GM23338 (cell line): ENCODE results near the gene HRAS. TPM values are rescaled to one million over a fixed set of nuclear protein-coding genes. Genes with fewer than 3 reads are reported as not detected.

ENCODE experiments used
- ATAC-seq: fragments of 200-7000 bp; cut with Tn5 transposase; 3 replicates; pipeline ENCODE4 v1.9.1; 2020
- DNase-seq: peaks from one replicate; pipeline ENCODE4 v3.0.0-alpha.2; 2015; ENCODE audit warnings: low spot score
- H2AFZ ChIP-seq: fragments of 200-600 bp; sonication (generic); 2 replicates; pipeline ENCODE4 v1.8.0; 2016; ENCODE audit warnings: antibody characterized with exemption, mild to moderate bottlenecking, moderate library complexity
- H3F3A ChIP-seq: fragments of 200-600 bp; sonication (generic); replicated peaks from 2 replicates; pipeline ENCODE4 v1.8.0; 2017; ENCODE audit warnings: antibody characterized with exemption, mixed run types, low read depth
- H3K27ac ChIP-seq: fragments of 200-600 bp; sonication (generic); 2 replicates; pipeline ENCODE4 v1.6.1; 2016; ENCODE audit warnings: low read depth
- H3K27me3 ChIP-seq: fragments of 200-600 bp; sonication (generic); 2 replicates; pipeline ENCODE4 v1.8.0; 2016; ENCODE audit warnings: mild to moderate bottlenecking, mixed run types, moderate library complexity; ENCODE audit not compliant: insufficient read depth
- H3K36me3 ChIP-seq: fragments of 200-600 bp; sonication (generic); 2 replicates; pipeline ENCODE4 v1.8.0; 2016; ENCODE audit warnings: mild to moderate bottlenecking; ENCODE audit not compliant: insufficient read depth
- H3K4me1 ChIP-seq: fragments of 200-600 bp; sonication (generic); 2 replicates; pipeline ENCODE4 v1.8.0; 2016; ENCODE audit warnings: mild to moderate bottlenecking, moderate library complexity; ENCODE audit not compliant: insufficient read depth
- H3K4me2 ChIP-seq: fragments of 200-600 bp; sonication (generic); 2 replicates; pipeline ENCODE4 v1.7.1; 2017; ENCODE audit warnings: mixed run types
- H3K4me3 ChIP-seq: fragments of 200-600 bp; sonication (generic); 2 replicates; pipeline ENCODE4 v1.6.1; 2016; ENCODE audit warnings: mixed run types
- H3K79me2 ChIP-seq: fragments of 200-600 bp; sonication (generic); replicated peaks from 2 replicates; pipeline ENCODE4 v1.8.0; 2017; ENCODE audit warnings: mild to moderate bottlenecking; ENCODE audit not compliant: insufficient read depth
- H3K9me2 ChIP-seq: fragments of 200-600 bp; sonication (generic); 2 replicates; pipeline ENCODE4 v1.8.0; 2017; ENCODE audit not compliant: insufficient read depth
- H4K20me1 ChIP-seq: fragments of 200-600 bp; sonication (generic); replicated peaks from 2 replicates; pipeline ENCODE4 v1.8.0; 2017; ENCODE audit warnings: mild to moderate bottlenecking; ENCODE audit not compliant: insufficient read depth
- H3K27ac Mint-ChIP-seq: 2 replicates; pipeline ENCODE4 v1.8.0; 2020; ENCODE audit warnings: inconsistent platforms, mild to moderate bottlenecking, moderate library complexity, mixed read lengths
- H3K27me3 Mint-ChIP-seq: 3 replicates; pipeline ENCODE4 v1.8.0; 2022; ENCODE audit warnings: low read depth, mild to moderate bottlenecking, moderate library complexity, mixed read lengths, inconsistent platforms; ENCODE audit not compliant: insufficient read depth, poor library complexity
- H3K36me3 Mint-ChIP-seq: 3 replicates; pipeline ENCODE4 v1.8.0; 2021; ENCODE audit warnings: low read depth, mild to moderate bottlenecking, inconsistent platforms, moderate library complexity, mixed read lengths
- H3K4me1 Mint-ChIP-seq: 3 replicates; pipeline ENCODE4 v1.8.0; 2020; ENCODE audit warnings: mild to moderate bottlenecking, inconsistent platforms, mixed read lengths
- H3K4me3 Mint-ChIP-seq: 3 replicates; pipeline ENCODE4 v1.8.0; 2021; ENCODE audit warnings: moderate library complexity, mild to moderate bottlenecking, inconsistent platforms, mixed read lengths
- H3K9me3 Mint-ChIP-seq: 3 replicates; pipeline ENCODE4 v1.8.0; 2020; ENCODE audit warnings: moderate library complexity, mild to moderate bottlenecking, inconsistent platforms, mixed read lengths
- CREB1 ChIP-seq: fragments of 250-450 bp; sonication (Bioruptor Pico); IDR thresholded peaks from 2 replicates; pipeline ENCODE4 v1.5.0; 2020; ENCODE audit warnings: low read depth, mild to moderate bottlenecking, moderate library complexity
- CTCF ChIP-seq, 2 experiments: fragments of 200-600 bp in 1 of 2; sonication (generic) in 1 of 2; conservative IDR thresholded peaks; 2 replicates each; pipeline versions ENCODE4 v1.5.1 to v1.6.1; 2016 to 2017; ENCODE audit warnings: antibody characterized with exemption in 2 of 2, low read depth in 2 of 2, mild to moderate bottlenecking in 2 of 2, moderate library complexity in 1 of 2
- ETS1 ChIP-seq: IDR thresholded peaks from 2 replicates; pipeline ENCODE4 v1.6.1; 2016; ENCODE audit warnings: antibody characterized with exemption
- EZH2 ChIP-seq: fragments of 200-600 bp; sonication (generic); IDR thresholded peaks from one replicate; pipeline ENCODE4 v1.8.0; 2017; ENCODE audit warnings: antibody characterized with exemption, mild to moderate bottlenecking, low read depth; ENCODE audit not compliant: unreplicated experiment
- EZH2phosphoT487 ChIP-seq: fragments of 200-600 bp; sonication (generic); IDR thresholded peaks from one replicate; pipeline ENCODE4 v1.8.1; 2018; ENCODE audit warnings: antibody characterized with exemption; ENCODE audit not compliant: unreplicated experiment
- JUNB ChIP-seq: IDR thresholded peaks from one replicate; pipeline ENCODE4 v1.6.1; 2016; ENCODE audit warnings: antibody characterized with exemption; ENCODE audit not compliant: unreplicated experiment
- NANOG ChIP-seq: IDR thresholded peaks from 2 replicates; pipeline ENCODE4 v1.6.1; 2016; ENCODE audit warnings: antibody characterized with exemption, borderline replicate concordance
- POLR2AphosphoS5 ChIP-seq: IDR thresholded peaks from 2 replicates; pipeline ENCODE4 v1.6.1; 2016; ENCODE audit warnings: antibody characterized with exemption, low read depth
- REST ChIP-seq: IDR thresholded peaks from one replicate; pipeline ENCODE4 v1.6.1; 2018; ENCODE audit warnings: antibody characterized with exemption; ENCODE audit not compliant: unreplicated experiment
- STAT1 ChIP-seq: IDR thresholded peaks from one replicate; pipeline ENCODE4 v1.6.1; 2016; ENCODE audit warnings: antibody characterized with exemption; ENCODE audit not compliant: unreplicated experiment
- ZNF114 ChIP-seq: fragments of 250-450 bp; sonication (Bioruptor Pico); IDR thresholded peaks from 2 replicates; pipeline ENCODE4 v1.5.0; 2020; ENCODE audit warnings: mild to moderate bottlenecking, moderate library complexity
- ZNF331 ChIP-seq: fragments of 250-450 bp; sonication (Bioruptor Pico); IDR thresholded peaks from 2 replicates; pipeline ENCODE4 v1.5.0; 2020; ENCODE audit warnings: low read depth, mild to moderate bottlenecking, moderate library complexity
- ZNF462 ChIP-seq: fragments of 250-450 bp; sonication (Bioruptor Pico); IDR thresholded peaks from 2 replicates; pipeline ENCODE4 v1.5.0; 2020; ENCODE audit warnings: mild to moderate bottlenecking, moderate library complexity
- polyA plus RNA-seq: library from polyadenylated mRNA; unstranded; fragments of >200 nt; fragmentation: Nextera tagmentation; extraction: Ambion mirVana; gene quantifications from 2 replicates; pipeline ENCODE4 v1.2.1, GENCODE V29; 2016
- total RNA-seq: library from RNA; depleted of rRNA; stranded (reverse); fragments of >200 nt; shearing (Covaris generic); gene quantifications from 2 replicates; pipeline ENCODE4 v1.2.3, GENCODE V29; 2014

The HRAS gene
- total and polyA plus RNA-seq, 2 experiments from 2014 or later: 37.9 to 48.7 TPM

- no peak overlapping the region for H3K27ac Mint-ChIP-seq
- peaks cover 7% of the 10 kb centered on the region; the same call in 1 of the 2 replicates for H4K20me1 ChIP-seq
- H3K36me3 Mint-ChIP-seq: peaks cover 24% of the 10 kb centered on the region
- H3K36me3 ChIP-seq: no peaks in the 10 kb centered on the region
- H3K4me3 Mint-ChIP-seq: no peak overlapping the region
- H3K4me3 ChIP-seq: no peak overlapping the region
- no peak for DNase-seq
- ATAC-seq: no peak
- H3K4me1 ChIP-seq: peaks cover 9% of the 10 kb centered on the region; the same call in 1 of the 2 replicates
- peaks cover 21% of the 10 kb centered on the region for H3K27me3 Mint-ChIP-seq
- TF ChIP-seq REST: no peak
- no peak for TF ChIP-seq ZNF114
- TF ChIP-seq JUNB: no peak
- TF ChIP-seq EZH2phosphoT487: no peak
- no peak for TF ChIP-seq ETS1
- no peak for TF ChIP-seq ZNF331
- TF ChIP-seq CREB1 (CRISPR knock-in tag): no peak
- TF ChIP-seq ZNF462 (CRISPR knock-in tag): no peak
- TF ChIP-seq POLR2AphosphoS5: no peak
- no peak for TF ChIP-seq STAT1
- no peak for TF ChIP-seq NANOG
- TF ChIP-seq CTCF (conservative IDR thresholded peaks at IDR 0.05; ENCODE audit: low read depth in 2 of 2): no peak
- no peak for TF ChIP-seq EZH2
- H3K9me3 Mint-ChIP-seq: peaks cover 4% of the 10 kb centered on the region
- no peak overlapping the region for H3K4me2 ChIP-seq
- no peak overlapping the region for H3K27ac ChIP-seq
- no peaks in the 10 kb centered on the region for H3K9me2 ChIP-seq
- H3F3A ChIP-seq: peaks cover 18% of the 10 kb centered on the region
- H3K79me2 ChIP-seq: peaks cover 11% of the 10 kb centered on the region
- peaks cover 11% of the 10 kb centered on the region; the same call in 1 of the 2 replicates for H3K27me3 ChIP-seq
- no peak overlapping the region for H2AFZ ChIP-seq
- peaks cover 13% of the 10 kb centered on the region for H3K4me1 Mint-ChIP-seq
Observed at GRCh38 chr11:502288-503178, 32.8 kb downstream of the HRAS start.
